Measurements from ENCODE around the gene PAFAH1B2.
"Not testable (repeated sequence)": the region's sequence is repeated elsewhere in the genome, so short reads cannot be mapped to it uniquely, and the experiment has no call there.

The PAFAH1B2 gene

GRCh38 chr11:117143871-117144476, at the start of gene PAFAH1B2:
PAFAH1B2 (plus strand) TSS chr11:117144287; CDS start chr11:117152448, 8,161 bp downstream.
- peak; percentile 97 for DNase-seq

GRCh38 chr11:117094776-117095175, 49.3 kb upstream of the PAFAH1B2 start:
- DNase-seq = no peak

- no peak for DNase-seq
These were observed 48.6 kb upstream of the PAFAH1B2 start for GRCh38 chr11:117095284-117096161.

DNA sequence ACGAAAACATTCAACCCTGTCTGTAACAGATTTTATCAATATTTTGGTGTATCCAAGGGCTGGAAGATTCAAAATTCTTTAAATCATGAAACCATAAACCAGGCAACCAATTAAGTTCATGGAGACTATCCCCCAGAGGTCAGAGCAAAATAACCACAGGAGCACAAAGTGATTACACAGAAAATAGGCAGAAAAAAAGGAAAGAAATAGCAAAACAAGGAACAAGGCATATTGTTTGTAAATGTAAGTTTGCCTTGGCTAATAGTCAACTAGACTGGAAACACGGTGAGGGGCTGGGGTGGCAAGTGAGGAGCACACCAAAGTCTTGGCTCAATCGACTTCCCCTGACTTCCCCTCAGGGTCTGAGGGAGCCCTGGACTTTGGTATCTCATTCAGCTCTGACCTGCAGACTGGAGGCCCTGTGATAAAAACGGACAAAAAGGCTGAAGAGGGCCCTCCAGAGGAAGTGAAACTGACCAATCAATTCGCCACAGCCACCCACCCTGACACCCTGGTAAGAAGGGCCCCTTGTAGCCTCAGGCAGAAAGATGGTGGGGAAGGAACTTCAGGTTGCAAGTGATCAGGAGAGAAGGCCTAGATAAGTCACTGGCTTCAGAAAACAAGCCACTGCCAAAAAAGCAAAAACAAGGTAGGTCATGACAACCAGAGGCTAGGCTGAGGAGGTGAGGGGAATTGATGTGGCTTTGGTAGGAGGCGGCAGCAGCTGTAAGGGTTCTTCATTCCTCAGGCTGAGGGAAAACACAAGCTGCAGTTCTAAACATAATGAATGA, 47.7 kb upstream of the PAFAH1B2 start:
- no peak for DNase-seq

GRCh38 chr11:117097014-117097388, 47.1 kb upstream of the PAFAH1B2 start:
- DNase-seq = no peak

GRCh38 chr11:117097389-117098268, 46.5 kb upstream of the PAFAH1B2 start:
- DNase-seq = peak; percentile 66

DNA sequence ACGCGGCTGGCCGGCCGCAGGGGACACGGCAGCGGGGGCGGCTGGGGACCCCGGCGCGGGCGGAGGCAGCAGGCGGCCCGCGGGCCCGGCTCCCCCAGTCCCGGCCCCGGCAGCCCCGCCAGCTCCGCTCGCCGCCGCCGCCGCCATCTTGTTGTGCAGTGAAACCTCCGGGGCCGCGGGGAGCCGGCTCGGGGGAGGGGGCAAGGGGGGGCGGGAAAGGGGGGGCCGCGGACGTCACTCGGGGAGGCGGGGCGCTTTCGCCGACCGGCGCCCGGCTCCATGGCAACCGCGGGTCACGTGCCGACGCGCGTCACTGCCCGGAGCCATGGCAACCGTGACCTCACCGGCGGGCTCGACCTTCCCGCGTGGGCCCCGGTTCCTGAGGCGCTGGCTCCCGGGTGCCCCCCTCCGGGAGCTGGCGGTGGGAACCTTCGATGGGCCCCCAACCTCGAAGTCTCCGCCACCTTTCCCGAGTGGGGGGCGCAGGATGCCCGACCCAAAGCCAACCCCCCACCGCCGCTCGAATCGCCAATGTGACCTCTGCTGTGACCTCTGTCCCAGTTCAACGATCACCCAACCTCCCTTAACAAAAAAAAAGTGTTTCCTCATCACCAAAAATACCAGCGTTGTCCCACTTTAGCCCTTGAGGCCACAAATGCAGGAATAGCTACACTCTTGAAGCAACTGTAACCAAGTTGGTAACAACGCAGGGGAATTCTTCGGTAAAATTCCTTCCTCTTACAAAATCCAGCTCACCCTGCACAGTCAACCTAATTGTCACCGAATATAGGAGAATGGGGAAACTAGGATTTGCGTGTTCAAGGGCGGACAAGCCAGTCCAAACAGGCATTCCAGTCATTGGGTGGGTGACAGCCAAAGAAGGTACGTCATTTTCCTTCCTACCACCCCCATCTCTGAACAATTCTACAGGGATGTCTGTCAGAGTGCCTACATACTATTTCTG, 45.5 kb upstream of the PAFAH1B2 start, which contains the start of gene SIK3:
Gene SIK3 (minus strand): TSS at position 160 of the 964 bp plus-strand sequence. CDS start 13 bp downstream, at position 147.
- peak; percentile 93 for DNase-seq

DNA sequence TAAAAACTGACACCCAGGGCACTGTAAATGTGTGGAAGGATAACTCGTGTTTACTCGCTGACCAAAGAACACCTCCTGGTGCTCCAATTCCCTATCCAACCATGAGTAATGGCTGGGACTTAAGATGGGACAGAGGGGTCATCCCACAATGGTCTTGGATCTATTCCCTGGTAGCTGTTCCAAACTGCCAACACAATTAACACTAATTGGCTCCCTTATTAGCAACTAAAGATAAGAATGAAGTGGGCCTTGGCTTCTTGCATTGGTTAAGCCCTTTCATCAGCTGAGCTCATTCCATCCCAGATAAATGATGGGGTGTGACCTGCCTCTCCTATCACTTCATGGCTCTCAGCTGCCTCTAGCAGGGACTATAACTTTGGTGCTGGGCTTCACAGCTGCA, 44.4 kb upstream of the PAFAH1B2 start:
- DNase-seq = peak; percentile 32

DNA sequence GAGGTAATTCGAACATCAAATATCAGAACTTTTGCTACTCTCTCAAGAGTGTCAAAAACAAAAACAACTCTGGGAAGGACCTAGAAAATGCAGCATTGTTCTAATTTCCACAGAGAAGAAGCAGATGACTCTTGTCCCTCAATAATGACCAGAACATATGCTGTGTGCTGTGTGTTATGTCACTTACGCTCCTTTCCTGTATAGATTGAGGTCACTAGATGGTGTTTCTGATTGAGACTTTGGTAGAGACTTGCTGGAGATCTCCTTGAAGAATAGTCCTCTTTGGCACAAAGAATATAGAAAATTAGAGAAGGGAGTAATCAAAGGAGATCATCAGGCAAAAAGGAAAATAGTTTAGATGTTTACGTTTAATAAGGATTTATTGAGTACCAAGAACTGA, 43.5 kb upstream of the PAFAH1B2 start:
- no peak for DNase-seq

DNA sequence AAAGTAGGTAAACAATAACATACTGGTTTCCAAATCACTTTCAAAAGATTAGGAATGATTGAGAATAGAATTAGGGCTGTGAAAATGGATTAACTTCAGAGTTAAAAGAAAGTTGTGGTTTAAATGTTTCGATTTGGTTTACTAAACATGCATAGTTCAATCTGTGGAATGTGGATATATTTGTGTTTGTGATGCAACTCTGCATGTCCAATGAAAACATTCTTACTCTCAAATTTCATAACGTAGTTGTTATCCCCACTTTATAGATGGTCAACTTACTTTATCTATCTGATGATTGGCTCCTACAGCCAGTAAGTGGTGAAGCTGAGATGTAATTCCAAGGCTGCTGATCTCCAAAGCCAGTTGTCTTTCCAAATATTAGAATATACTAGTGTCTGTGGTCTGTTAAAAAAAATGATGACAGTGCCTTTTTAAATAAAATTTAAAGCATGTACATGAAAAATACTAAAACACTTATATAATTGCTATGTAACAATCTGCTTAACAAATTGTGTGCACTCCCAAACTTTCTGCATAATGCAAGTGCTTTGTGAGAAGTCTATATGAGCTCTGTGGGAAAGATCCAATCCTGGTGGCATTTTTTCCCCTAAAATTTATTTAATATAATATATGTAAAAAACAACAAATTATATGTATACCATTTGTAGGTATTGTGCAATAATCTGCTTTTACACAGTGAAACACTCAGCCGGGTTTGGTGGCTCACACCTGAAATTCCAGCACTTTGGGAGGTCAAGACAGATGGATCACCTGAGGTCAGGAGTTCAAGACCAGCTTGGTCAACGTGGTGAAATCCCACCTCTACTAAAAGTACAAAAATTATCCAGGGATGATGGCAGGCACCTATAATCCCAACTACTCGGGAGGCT, 36.1 kb upstream of the PAFAH1B2 start:
- DNase-seq = no peak

GRCh38 chr11:117110294-117110950, 33.7 kb upstream of the PAFAH1B2 start:
- DNase-seq = no peak

GRCh38 chr11:117112497-117112896, 31.6 kb upstream of the PAFAH1B2 start:
- not testable (repeated sequence) for DNase-seq

- DNase-seq = not testable (repeated sequence)
These were observed 31.1 kb upstream of the PAFAH1B2 start for GRCh38 chr11:117112939-117113338.

DNA sequence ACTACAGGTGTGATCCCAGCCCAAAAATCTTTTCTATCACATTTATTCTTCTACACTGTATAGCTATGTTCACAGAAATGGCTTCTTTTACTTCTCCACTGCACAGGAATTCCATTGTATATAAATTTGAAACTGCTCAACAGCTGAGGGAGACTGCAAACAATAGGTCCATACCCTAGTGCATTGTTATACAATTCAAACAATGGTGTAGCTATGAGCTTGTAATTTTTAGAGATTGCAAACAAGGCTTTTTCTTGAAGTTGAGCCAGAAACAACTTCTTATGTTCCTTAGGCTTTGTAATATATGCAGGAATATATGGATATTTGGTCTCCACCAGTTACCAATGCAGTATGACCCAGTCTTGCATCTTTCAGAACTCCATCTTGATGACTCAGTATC, 26.4 kb upstream of the PAFAH1B2 start:
- DNase-seq = no peak

- DNase-seq = no peak
These were observed 22.9 kb upstream of the PAFAH1B2 start for GRCh38 chr11:117121176-117121575.

GRCh38 chr11:117122556-117122955, 21.5 kb upstream of the PAFAH1B2 start:
- DNase-seq = no peak

GRCh38 chr11:117126223-117126965, 17.7 kb upstream of the PAFAH1B2 start:
- DNase-seq = no peak

DNA sequence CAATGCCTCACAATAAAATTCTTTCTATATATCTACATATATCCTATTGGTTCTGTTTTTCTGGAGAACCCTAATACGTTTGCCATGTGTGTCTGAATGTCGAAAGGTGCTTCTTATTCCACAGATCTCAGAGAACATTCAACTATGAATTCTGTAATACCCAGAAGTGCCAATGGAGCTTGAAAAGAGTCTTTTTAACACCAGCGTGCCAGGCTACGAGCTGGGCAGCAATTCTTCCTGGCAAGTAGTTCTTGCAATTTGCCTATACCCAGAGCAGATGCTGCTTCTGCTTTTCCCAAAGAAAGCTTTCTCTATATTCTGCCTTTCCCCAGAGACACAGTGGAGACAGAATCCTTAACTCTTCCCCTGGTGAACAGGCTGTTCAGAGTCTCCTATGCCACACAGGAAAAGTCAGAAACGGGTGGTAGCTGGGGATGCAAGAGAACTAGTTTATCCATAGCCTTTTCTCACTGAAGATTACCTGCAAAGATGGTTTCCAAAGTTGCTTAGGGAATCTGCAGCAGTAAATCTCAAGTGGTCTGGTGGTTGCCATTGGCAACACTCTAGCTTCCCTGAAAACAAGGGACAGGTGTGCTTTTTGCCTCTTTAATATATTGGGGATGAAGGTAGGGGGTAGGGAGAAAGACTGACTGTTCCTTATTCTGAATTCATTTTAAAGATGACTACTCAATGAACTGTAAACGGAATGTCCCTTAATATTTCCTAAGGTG, 16.8 kb upstream of the PAFAH1B2 start:
- DNase-seq = peak; percentile 22

Data from NCI-H146 (cell line).